Hematopoietic multipotent progenitor cell treated with erythropoietin and hydrocortisone succinate and interleukin-3 and kit ligand, for 8 days (in vitro differentiated cells): Measurements from ENCODE around the gene IGF2BP2.
"Not testable (repeated sequence)": the region's sequence is repeated elsewhere in the genome, so short reads cannot be mapped to it uniquely, and the experiment has no call there.

Source experiments
- DNase-seq: peaks from one replicate; pipeline ENCODE4 v3.0.0-alpha.2; 2015

IGF2BP2 gene

GRCh38 chr3:185831990-185832389 lies 7.1 kb upstream of the IGF2BP2 start:
- no peak for DNase-seq

- DNase-seq: no peak
These were observed 6.4 kb upstream of the IGF2BP2 start for GRCh38 chr3:185831195-185831594.

GRCh38 chr3:185830018-185830797 lies 5.4 kb upstream of the IGF2BP2 start:
- DNase-seq: no peak

- DNase-seq: no peak
These were observed 3.9 kb upstream of the IGF2BP2 start for GRCh38 chr3:185828755-185829154.

- DNase-seq: peak; percentile 44
These were observed 2.9 kb upstream of the IGF2BP2 start for GRCh38 chr3:185827595-185828344.

- DNase-seq: peak; percentile 45
These were observed 1.0 kb upstream of the IGF2BP2 start for GRCh38 chr3:185825639-185826481.

- no peak for DNase-seq
These were observed 514 bp downstream of the IGF2BP2 start for GRCh38 chr3:185824051-185825005.

- peak; percentile 52 for DNase-seq
These were observed 1.5 kb downstream of the IGF2BP2 start for GRCh38 chr3:185823078-185824044.

GRCh38 chr3:185822221-185823000 lies 2.4 kb downstream of the IGF2BP2 start:
- DNase-seq: no peak

GRCh38 chr3:185820973-185821758 lies 3.7 kb downstream of the IGF2BP2 start:
- DNase-seq: peak; percentile 32

- no peak for DNase-seq
These were observed 6.5 kb downstream of the IGF2BP2 start for GRCh38 chr3:185818267-185818875.

GRCh38 chr3:185815391-185816282 lies 9.2 kb downstream of the IGF2BP2 start:
- peak; percentile 71 for DNase-seq

- DNase-seq: peak; percentile 77
These were observed 11.1 kb downstream of the IGF2BP2 start for GRCh38 chr3:185813691-185814215.

GRCh38 chr3:185813205-185813604 lies 11.6 kb downstream of the IGF2BP2 start:
- DNase-seq: no peak

- peak; percentile 45 for DNase-seq
These were observed 17.3 kb downstream of the IGF2BP2 start for GRCh38 chr3:185807445-185808068.

- not testable (repeated sequence) for DNase-seq
These were observed 26.1 kb downstream of the IGF2BP2 start for GRCh38 chr3:185798831-185799110.
